Stimulated activated CD4-positive, alpha-beta T cell treated with anti-CD3 and anti-CD28 coated beads, Interleukin-4, amount 100 ng/mL, for 4 hours (primary cell): Measurements from ENCODE around the gene PLA2G2F.
A peak's percentile ranks its signal among the peaks of the same experiment; 100 is the strongest.

ENCODE experiments used
- DNase-seq, 2 experiments: peaks; one replicate each; pipeline ENCODE4 v3.0.0-alpha.2; 2020

The PLA2G2F gene

DNA sequence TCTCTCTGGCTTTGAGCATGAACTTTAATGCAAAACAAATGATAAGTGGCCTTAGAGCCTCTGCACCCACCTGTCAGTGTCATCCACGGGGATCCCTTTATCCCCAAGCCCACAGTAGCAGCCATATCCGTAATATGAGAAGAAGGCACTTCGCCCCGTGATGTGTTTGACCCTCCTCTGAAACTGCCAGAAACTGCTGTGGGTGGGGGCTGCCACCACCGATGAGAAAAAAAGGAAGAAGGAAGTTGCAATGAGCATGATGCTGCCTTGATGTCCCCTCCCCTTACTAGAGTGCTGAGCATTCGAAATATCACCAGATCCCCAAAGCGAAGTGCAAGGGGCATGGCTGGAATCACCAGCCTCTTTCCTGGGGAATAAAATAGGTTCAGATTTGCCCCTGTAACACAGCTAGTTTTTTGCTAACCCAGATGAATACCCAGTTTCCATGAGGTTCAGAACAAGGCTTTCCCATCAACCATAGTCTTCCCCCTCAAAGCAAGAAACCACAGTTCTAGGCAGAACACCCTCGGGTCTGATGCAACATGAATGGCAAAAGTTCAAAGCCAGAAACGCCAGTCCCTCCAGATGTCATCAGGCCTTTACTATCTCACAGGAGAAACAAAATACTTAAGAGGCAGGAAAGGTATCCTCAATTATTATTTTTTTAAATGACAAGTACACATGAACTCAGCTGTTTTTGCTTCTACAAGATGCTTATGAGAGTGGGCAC is 36.0 kb downstream of the PLA2G2F start:
- no peak for DNase-seq

GRCh38 chr1:20178634-20179370 is 39.7 kb downstream of the PLA2G2F start:
- no peak for DNase-seq

- no peak for DNase-seq
These were observed 40.4 kb downstream of the PLA2G2F start for GRCh38 chr1:20179371-20180128.

- no peak for DNase-seq
These were observed 41.2 kb downstream of the PLA2G2F start for GRCh38 chr1:20180129-20180843.

- DNase-seq, result no peak
These were observed 41.7 kb downstream of the PLA2G2F start for GRCh38 chr1:20180844-20181207.

DNA sequence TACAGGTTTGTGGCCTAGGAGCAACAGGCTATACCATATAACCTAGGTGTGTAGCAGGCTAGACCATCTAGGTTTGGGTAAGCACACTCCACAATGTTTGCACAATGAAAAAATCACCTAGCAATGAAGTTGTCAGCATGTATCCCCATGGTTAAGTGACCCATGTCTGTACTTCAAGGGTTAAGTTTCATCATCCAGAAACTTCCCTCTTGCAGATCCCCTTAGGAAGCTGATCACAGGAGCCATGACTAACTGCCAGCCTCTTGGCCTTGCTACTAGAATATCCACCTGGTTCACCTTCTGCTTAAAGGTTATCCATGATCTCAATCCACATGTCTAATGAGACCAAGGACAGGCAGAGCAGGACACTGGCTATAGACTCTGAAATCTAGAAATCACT is 43.3 kb downstream of the PLA2G2F start:
- no peak for DNase-seq

DNA sequence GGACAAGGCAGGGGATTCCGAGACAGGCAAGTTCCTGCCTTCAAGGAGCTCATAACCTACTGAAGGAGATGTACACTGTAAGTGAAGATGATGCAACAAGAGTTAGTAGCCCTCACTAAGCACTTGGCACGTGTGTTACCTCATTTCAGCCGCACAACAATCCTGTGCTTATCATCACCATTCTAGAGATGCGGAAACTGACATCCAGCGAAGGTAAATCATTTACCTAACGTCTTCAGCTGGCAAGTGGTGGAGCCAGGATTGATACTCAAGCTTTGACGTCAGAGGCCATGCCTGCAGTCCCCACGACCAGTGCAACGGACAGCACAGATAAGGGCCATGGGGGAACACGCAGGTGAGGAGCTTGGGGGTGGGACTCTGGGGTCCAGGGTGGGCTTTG is 43.9 kb downstream of the PLA2G2F start:
- DNase-seq, result no peak

GRCh38 chr1:20183616-20184271 is 44.6 kb downstream of the PLA2G2F start:
- DNase-seq, result no peak

- DNase-seq, result no peak
These were observed 45.4 kb downstream of the PLA2G2F start for GRCh38 chr1:20184481-20184900.

DNA sequence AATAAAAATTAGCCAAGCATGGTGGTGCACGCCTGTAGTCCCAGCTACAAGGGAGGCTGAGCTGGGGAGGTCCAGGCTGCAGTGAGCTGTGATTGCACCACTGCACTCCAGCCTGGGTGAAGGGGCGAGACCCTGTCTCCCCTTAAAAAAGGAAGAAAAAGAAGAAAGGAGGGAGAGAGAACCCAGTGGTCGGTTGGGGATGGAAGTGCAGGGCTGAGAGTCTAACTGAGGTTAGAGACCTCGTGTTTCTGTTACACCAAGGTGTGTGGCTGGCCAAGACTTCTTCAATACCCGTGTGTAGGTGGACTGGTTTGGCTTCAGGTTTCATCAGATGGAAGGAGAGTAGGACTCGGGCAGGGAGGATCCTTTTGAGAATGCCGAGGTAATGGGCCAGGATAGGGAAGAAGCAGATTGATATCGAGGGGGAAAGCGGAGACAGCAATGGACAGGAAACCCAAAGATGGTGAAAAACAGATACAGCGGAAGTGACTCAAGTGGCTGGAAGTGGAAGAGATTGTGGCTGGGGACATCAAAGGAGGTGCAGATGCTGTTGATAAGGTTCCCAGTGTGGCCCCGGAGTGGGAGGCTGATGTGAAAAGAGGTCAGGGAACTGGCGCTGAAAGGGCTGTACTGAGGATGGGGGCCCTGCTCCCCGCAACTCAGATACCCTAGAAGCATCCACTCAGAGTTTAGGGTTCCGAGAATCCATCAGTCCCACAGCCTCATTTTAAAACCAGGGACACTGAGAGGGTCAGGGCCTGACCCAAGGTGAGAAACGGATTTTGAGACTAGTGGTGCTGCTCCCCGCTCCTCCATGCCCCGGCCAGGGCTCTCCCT is 46.1 kb downstream of the PLA2G2F start:
- DNase-seq, result peak; percentile 34 to 51

GRCh38 chr1:20185834-20186782 is 47.0 kb downstream of the PLA2G2F start, which contains the start of the genes PLA2G2C and UBXN10:
PLA2G2C (minus strand) TSS chr1:20186518; CDS start chr1:20177363, 9,155 bp downstream.
UBXN10 (plus strand) TSS chr1:20186096; CDS start chr1:20190562, 4,466 bp downstream.
- DNase-seq, result peak; percentile 55 to 62

DNA sequence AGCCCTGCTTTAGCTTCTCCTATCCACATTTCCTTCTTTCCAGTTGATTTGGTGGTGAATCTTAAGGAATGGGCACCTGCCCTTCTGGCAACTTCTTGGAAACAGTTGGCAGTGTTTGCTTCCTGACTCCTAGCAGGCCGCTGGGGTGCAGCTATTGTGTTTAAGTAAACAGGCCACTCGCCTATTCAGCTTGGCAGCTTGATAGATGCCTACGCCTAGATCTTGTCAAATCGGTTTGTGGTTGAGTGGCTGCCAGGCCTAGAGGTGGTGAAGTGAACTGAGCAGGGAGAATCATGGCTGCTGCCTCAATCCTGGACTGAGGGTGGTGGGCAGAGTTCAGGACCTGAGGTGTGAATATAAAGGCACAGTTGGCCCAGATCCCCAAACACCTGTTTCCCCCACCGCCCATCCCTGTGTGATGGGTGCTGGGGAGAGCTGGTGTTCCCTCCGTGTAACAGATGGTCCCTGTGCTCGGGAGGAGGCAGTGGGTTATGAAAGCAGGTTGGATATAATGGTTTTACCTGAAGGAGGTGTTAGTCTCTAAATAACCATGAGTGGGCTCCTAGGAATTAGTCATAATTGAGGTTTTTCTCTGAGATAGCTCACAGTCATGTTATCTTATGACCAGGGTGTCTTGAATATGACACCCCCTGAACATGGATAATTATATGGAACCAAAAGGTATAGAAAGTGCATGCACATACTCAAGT is 48.1 kb downstream of the PLA2G2F start:
- no peak for DNase-seq

DNA sequence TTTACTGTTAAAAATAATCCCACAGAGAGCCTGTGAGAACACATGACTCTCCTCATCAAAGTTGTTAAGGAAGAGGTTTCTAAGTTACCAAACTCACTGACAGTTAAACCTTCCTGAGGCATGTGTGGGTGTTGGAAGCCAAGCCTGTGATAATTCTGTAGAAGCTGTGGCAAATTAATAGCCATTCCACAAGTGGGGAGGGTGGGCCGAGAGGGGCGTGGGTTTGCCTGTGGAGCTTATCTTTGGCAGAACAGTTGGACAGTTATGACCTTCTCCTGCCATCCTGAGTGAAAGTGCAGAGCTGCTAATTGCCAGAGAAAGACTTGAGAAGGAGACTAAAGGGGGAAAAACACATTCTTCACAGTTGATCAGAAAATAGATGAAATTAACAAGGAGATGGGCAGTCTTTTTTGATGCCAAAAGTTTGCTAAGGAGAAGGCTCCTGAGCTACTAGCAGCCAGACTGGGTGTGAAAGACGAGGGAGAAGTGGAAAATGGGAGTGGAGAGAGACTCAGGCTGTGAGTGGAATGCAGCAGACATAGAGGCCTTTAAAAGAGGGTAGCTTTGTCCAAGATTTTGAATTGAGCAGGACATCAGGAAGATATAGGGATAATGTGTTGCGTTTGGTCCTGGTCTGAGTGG is 48.8 kb downstream of the PLA2G2F start:
- no peak for DNase-seq

DNA sequence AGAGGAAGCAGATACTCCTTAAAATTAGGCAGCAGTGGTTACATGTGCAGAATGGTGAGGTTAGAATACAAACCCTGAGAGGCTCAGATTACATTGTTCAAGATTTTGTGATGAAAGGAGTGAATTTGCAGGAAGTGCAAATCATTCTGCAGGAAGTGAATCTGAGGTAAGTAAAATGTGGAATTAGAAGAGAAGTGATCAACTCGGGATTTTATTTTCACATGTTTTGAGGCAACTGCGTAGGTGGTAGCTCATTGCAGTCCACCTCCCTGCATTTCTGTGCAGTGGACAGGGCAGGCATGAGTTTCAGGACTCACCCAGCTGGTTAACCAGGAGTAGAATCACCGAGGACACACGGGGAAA is 49.3 kb downstream of the PLA2G2F start:
- no peak for DNase-seq

DNA sequence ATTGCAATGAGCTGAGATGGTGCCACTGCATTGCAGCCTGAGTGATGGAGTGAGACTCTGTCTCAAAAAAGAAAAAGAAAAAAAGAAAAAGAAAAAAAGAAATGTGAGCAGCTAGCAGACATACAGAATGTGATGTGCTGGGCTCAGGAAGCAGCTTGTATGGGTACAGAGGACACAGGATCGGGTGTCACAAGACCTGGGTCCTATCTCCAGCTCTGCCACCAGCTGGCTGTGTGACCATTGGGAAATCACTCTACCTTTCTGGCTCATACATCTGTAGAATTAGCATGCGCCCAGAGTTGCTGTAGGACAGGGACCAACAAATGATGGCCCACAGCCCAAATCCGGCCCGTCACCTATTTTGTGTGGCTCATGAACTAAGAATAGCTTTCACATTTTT is 50.5 kb downstream of the PLA2G2F start:
- DNase-seq, result no peak

DNA sequence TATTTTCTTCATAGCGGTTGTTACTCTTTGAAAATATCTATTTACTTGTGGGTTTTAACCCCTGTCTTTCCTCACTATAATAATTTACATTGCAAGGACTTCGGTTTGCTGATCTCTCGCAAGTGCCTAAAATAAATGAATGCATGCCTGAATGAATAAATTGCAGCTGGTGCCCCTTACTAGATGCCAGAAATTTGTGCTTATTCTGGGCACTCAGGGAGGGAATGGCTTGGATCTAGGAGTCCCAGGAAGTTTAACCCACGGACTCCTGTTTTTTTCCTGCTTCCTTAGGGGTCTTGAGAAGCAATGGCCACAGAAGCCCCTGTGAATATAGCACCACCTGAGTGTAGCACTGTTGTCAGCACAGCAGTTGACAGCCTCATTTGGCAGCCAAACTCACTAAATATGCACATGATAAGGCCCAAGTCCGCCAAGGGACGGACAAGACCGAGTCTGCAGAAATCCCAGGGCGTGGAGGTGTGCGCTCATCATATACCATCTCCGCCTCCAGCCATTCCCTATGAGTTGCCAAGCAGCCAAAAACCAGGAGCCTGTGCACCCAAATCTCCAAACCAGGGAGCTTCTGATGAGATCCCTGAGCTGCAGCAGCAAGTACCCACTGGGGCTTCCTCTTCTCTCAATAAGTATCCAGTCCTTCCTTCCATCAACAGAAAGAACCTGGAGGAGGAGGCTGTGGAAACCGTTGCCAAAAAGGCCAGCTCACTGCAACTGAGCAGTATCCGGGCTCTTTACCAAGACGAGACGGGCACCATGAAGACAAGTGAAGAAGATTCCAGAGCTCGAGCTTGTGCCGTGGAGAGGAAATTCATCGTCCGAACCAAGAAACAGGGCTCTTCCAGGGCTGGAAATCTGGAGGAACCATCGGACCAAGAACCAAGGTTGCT is 51.4 kb downstream of the PLA2G2F start:
- DNase-seq, result no peak

GRCh38 chr1:20191266-20191825 is 52.2 kb downstream of the PLA2G2F start:
- DNase-seq, result no peak

- DNase-seq, result no peak
These were observed 53.2 kb downstream of the PLA2G2F start for GRCh38 chr1:20192364-20192763.
